Measurements from ENCODE around the gene PPP1R2C.

DNA sequence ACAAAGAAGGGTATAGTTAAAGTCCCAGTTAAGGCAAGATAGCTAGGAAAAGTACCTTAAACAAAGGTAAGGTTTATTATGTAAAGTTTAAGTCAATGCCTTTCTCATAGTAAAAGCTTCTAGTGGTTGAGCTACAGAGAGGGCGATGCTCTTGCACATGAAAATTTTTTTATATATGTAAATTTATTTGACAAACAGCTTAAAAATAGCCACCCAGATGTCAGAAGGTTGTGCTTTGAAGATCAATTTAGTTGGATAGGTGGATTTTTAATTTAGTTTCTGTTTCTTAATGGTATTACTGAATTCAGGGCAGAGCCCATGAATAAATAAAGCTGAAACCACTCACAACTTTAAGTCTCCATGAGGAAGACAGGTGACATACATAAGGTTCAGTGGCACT is 29.4 kb upstream of the PPP1R2C start:
- TF ChIP-seq, protein P1, sequence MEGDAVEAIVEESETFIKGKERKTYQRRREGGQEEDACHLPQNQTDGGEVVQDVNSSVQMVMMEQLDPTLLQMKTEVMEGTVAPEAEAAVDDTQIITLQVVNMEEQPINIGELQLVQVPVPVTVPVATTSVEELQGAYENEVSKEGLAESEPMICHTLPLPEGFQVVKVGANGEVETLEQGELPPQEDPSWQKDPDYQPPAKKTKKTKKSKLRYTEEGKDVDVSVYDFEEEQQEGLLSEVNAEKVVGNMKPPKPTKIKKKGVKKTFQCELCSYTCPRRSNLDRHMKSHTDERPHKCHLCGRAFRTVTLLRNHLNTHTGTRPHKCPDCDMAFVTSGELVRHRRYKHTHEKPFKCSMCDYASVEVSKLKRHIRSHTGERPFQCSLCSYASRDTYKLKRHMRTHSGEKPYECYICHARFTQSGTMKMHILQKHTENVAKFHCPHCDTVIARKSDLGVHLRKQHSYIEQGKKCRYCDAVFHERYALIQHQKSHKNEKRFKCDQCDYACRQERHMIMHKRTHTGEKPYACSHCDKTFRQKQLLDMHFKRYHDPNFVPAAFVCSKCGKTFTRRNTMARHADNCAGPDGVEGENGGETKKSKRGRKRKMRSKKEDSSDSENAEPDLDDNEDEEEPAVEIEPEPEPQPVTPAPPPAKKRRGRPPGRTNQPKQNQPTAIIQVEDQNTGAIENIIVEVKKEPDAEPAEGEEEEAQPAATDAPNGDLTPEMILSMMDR (IDR thresholded peaks at IDR 0.05; ENCODE audit: low read depth, low read length) = no peak
- no peak for TF ChIP-seq MYC (IDR thresholded peaks at IDR 0.05; ENCODE audit: low read depth, low read length)

Measured in NB4 (cell line).